GF-D8 (cell line): ENCODE data around the gene PXN.

Experiments used
- DNase-seq: peaks from one replicate; lab custom pipeline; 2025; lab: John Stamatoyannopoulos, UW

PXN gene

DNA sequence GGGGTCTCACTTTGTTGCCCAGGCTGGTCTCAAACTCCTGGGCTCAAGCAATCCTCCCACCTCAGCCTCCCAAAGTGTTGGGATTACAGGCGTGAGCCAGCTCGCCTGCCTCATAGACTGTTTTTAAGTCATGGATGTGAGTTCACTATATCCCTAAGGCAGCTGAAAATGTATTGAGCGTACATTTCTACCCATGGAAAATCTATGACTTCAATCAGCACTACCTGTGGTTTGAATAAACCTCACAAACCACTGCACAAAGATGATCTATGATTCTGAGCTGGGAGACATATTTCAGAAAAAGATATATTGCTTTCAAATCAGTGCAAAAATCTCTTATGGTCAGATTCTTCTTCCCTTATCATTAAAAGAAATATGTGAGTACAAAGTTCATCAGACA lies 93.5 kb downstream of the PXN start:
- DNase-seq = no peak

DNA sequence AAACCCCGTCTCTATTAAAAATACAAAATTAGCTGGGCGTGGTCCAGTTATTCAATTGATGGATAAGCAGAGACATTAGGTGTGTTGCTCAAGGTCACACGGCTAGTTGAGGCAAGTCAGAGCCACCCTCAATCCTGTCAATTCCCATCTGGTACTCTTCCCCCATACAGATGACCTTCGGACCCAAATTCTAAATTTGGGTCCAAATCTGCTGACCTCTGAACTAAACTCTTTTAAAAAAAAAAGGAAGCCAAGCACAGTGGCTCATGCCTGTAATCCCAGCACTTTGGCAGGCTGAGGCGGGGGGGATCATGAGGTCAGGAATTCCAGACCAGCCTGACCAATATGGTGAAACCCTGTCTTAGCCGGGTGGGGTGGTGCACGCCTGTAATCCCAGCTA lies 94.9 kb downstream of the PXN start:
- DNase-seq = no peak

DNA sequence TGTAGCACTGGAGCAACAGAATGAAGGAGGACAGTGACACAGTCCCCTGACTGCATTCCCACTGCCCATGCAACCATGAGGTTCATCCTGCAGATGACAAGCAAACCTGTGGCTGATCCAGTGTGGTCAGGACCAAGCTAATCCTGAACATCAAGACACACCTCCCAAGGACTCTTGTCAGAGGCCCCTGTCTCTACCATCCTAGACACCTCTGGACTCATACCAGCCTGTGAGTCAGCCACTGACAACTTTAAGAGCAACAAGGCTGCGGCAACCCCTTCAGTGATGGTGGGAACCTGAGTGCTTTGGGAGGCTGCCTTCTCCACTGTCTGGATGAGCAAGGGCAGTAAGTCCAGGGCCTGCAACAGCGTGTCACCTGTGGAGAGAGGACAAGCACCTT lies 95.6 kb downstream of the PXN start:
- DNase-seq = no peak

DNA sequence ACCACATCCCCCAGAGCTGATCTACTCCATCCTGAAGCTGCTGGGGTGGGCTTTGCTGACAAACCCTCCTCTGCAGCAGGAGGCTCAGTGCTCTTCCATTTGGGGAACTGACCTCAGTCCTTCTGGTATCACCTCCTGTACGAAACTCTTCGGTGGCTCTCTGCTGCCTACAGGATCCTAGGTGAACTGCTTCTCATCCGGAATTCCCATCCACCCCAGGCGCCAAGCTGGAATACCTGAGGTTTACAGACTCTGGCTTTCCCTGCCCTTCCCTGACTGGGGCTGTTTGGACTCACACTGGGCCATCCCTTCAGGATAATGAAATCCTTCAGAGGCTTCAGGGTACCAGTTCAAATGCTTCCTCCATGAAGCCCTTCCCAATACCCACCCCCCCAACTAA lies 97.2 kb downstream of the PXN start:
- DNase-seq = no peak

DNA sequence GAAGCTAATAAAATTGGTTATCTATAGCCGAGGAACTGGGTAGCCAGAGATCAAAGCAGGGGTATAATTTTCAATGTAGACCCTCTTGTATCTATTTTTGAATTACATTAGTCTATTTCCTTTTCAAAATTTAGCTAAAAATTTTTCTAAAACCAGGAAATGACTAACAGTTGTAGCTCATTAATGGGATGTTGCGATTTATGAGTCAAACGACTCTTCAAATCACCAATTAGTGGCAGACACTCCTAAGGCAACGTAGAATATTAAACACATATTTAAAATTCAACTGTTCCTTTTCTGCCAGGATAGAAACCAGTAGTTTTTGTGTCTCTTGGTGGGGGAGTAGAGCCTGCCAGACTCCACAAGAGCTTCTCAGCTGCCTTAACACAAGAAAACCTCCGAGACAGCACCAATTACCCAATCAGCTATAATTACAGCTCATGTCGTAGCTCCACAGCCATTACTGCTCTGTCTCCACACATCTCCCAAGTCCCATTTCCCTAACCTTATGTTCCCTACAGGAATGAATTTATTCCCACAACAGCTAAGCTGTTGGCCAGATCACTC lies 97.9 kb downstream of the PXN start:
- DNase-seq = no peak

DNA sequence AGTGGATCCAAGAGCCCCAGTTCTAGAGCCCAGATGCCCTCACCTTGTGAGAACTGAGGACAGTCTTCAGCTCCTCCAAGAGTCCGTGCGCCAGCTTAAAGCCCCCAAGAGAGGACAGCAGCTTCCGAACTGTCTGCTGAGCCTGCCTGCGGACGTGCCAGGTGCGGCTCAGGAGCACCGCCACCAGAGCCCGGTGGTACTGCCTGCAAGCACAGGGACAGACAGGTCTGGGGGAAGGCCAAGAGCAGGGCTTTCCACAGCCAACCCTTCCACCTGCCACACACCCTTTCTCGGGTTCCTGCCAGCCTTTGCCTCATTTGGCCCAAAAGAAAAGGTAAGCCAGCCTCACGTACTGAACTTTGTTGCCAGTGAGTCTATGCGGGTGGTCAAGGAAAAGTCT lies 101.2 kb downstream of the PXN start:
- DNase-seq = no peak

DNA sequence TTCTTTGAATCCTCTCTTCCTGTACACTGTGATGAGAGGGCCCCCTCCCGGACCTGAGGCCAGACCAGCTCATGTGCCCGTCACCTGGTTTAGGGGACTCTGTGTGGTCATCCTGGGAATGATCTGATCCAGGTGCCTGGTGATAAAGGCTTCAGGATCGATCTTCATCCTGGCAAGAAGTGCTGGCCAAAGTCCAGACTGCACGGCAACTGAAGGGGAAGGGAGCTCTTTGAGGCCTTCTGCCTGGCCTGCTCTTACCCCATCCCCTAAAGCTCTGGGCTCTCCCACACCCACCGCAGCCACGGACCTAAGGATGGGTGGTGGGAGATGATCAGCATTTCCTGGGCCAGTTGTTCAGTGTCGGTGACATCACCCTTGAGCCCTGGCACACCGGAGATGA lies 102.8 kb downstream of the PXN start:
- no peak for DNase-seq

DNA sequence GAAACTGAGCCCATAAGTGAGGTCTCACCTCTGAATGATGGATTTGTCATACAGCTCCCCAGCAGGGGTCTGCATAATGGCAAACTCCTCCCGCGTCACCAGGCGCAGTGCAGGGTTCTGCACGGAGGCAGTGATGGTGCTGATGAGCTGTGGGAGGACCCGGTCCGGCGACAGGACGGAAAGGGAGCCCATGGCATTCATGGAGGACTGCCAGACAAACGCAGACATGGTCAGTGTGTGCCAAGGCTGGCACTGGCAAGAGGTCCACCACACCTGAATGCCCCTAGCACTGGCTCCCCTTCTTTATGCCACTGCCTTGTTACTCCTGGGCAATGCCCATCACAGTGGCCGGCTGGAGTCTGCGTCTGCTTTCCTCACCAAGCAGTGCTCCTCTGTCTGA lies 103.7 kb downstream of the PXN start:
- no peak for DNase-seq
